HT1080 (cell line): Measurements from ENCODE around the gene SH3RF1. TPM values are rescaled to one million over a fixed set of nuclear protein-coding genes. Genes with fewer than 3 reads are reported as not detected.
"Not testable (repeated sequence)": the region's sequence is repeated elsewhere in the genome, so short reads cannot be mapped to it uniquely, and the experiment has no call there.

Experiments
- DNase-seq: peaks from one replicate; pipeline ENCODE4 v3.0.0-alpha.2; 2015; ENCODE audit warnings: low read depth
- polyA plus RNA-seq, 2 experiments: library from polyadenylated mRNA; depleted of rRNA; stranded (reverse); fragments of >200 nt; gene quantifications; 2 replicates each; pipeline ENCODE4 v1.2.3, GENCODE V29; 2015
- total RNA-seq: library from RNA; depleted of rRNA; stranded (reverse); fragments of >200 nt; shearing (Covaris generic); gene quantifications from 2 replicates; pipeline ENCODE4 v1.2.3, GENCODE V29; 2014; rRNA removed

The SH3RF1 gene
- total RNA-seq: 9.0 and 12.0 TPM in 2 replicates
- 15.4 and 16.7 TPM in 2 replicates for polyA plus RNA-seq (2015; cell fraction: cytosol; rRNA removed)
- polyA plus RNA-seq (2015; cell fraction: nucleus; rRNA removed): 9.2 and 12.8 TPM in 2 replicates

- DNase-seq: peak; percentile 87
Measured at GRCh38 chr4:169270810-169271691, at the start of gene SH3RF1. SH3RF1 (minus strand) TSS chr4:169270956; CDS start chr4:169269212, 1,744 bp downstream.

DNA sequence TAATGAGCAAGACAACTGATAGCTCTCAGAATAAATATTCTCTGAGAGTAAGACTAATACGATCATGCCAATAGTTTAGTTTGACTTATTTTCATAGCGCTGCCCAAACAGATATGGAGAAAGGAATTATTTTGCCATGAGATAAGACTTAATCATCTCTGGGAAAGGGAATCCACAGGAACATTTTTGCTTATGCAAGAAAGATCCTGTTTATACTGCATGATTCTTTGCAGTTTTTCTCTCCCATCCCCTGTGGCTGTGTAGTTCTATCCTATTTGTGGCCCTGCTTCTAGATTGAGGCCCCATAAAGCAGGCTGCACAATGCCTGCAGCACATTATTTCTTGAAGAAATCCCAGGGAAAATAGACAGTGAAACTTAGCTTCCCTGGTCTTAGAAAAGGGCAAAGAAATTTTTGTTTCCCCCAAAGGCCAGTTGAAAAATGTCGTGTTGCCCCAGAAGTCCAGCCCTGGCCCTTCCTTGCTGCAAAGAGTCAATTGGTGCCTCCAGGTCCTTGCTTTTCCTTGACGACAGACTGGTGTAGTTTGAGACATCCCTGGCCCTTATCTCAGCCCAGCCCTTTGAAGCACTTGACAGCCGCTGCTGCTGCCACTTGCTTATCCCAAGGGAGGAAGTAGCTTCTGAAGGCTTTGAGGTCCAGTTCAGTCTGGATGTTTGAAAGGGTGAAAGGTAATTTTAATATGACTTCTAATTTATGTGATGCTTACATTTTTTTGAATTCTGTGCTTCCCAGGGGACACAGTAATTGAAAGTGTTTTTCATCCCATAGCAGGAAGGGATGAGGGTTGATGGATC lies 45.0 kb upstream of the SH3RF1 start:
- DNase-seq: peak; percentile 17

- peak; percentile 72 for DNase-seq
Measured at GRCh38 chr4:169314906-169315305, 44.1 kb upstream of the SH3RF1 start.

- no peak for DNase-seq
Measured at GRCh38 chr4:169313732-169314131, 43.0 kb upstream of the SH3RF1 start.

DNA sequence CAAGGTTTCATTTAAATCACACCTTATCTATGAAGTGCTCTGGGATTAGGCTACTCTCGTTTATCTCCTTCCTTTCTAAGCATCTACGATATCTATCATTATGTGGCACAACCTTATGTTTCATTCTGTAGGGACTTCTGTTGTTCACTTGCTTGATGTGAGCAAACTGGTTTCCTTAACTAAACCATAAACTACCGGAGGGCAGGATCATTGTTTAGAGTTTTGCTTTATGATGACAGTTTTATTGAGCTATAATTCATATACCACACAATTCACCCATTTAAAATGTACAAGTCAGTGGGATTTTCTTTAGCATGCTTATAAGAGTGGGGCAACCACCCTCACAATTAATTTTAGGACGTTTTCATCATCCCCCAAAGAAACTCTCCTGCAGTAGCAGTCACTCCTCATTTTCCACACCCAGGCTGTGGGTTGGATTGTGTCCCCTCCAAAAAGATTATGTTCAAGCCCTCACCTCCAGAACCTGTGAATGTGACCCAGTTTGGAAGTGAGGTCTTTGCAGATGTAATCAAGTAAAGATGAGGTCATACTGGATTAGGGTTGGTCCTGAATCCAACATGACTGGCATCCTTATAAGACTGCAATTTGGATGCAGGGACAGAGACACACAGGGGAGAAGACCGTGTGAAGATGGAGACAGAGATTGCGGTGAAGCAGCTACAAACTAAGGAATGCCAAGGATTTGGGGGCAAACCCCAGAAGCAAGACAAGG lies 42.1 kb upstream of the SH3RF1 start:
- DNase-seq: no peak

- peak; percentile 56 for DNase-seq
Measured at GRCh38 chr4:169311643-169312365, 41.0 kb upstream of the SH3RF1 start.

GRCh38 chr4:169309326-169309967 lies 38.7 kb upstream of the SH3RF1 start:
- no peak for DNase-seq

GRCh38 chr4:169307576-169307975 lies 36.8 kb upstream of the SH3RF1 start:
- peak; percentile 4 for DNase-seq

- DNase-seq: no peak
Measured at GRCh38 chr4:169305651-169306050, 34.9 kb upstream of the SH3RF1 start.

DNA sequence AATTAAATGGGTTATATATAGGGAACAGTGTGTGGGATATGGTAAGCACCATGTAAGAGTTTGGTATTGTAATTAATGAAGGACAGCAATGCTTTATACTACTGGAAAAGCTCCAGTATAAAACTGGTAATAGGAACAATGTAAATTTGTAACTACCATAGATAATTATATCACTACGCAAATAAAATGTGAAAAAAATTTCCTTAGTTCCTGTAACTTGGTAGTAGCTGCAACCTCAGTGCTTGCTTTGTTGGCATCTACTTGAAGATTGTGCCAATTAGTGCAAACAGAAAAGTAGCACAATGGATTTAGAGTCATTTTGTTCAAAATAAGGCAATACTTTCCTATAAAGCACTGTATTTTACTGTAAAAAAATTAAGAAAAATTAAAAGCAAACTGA lies 34.4 kb upstream of the SH3RF1 start:
- no peak for DNase-seq

DNA sequence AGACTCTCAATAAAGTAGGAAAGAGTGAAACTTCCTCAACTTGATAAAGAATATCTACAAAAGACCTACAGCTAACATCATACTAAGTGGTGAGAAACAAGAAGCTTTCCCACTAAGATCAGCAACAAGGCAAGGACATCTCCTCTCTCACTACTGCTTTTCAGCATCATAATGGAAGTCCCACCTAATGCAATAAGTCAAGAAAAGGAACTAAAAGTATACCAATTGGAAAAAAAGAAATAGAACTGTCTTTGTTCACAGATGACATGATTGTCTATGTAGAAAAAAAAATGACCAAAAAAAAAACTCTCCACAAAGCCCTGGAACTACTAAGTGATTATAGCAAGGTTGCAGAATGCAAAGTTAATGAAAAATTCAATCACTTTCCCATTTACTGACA lies 25.1 kb upstream of the SH3RF1 start:
- DNase-seq: no peak

DNA sequence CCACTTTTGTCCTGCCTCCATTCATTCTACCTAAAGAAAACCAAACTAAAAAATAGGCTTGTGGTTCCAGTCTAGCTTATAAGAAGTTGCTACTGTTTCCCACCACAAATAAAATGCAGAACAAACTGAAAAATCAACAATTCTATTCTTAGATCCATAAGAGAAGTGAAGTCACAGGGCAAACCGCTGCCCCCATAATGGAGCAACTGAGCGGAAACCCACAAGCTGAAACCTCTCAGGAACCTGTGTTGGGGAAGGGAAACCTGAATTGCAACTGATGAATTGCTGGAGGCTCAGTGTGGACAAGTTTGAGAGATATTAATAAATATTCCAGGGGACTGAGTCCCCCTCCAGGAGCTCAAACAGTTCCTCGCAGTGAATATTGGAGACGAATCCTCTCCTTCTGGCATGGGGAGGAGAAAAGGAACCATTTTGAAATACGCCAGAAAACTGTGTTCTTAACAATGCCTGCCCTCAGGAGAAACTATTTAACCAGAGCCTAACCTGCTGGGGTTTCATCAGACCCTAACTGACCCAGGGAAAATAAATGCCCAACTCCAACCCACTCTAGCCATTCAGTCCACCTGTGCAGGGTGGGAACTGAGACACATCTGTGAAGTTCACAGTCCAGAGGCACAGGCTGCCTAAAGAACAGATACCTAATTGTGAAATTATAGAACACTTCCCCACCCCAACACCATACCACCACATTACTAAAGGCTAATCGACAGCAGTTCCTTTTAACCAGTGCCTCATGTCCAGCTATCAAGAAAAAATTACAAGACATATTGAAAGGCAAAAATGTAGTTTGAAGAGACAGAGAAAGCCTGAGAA lies 22.8 kb upstream of the SH3RF1 start:
- no peak for DNase-seq

- not testable (repeated sequence) for DNase-seq
Measured at GRCh38 chr4:169287983-169288382, 17.2 kb upstream of the SH3RF1 start.

GRCh38 chr4:169286562-169287301 lies 16.0 kb upstream of the SH3RF1 start:
- no peak for DNase-seq

DNA sequence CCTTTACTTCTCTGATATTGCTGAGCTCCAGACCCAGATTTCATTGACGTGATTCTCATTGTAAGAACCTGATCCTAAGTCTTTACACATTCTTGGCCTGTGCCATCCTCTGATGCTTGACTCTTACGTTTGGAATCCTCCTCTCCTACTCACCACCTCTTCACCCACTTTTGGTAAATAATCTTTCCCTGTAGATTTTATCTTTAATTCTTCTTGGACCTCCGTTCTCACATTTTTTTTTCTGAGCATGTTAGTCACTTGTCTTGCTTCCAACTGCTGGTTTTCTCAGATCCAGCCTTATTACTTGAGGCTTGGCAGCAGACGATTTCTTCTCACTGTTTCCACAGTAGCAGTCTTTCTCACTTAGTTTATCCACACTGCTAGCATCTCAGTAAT lies 12.4 kb upstream of the SH3RF1 start:
- peak; percentile 89 for DNase-seq

GRCh38 chr4:169282429-169283113 lies 11.8 kb upstream of the SH3RF1 start:
- peak; percentile 68 for DNase-seq

DNA sequence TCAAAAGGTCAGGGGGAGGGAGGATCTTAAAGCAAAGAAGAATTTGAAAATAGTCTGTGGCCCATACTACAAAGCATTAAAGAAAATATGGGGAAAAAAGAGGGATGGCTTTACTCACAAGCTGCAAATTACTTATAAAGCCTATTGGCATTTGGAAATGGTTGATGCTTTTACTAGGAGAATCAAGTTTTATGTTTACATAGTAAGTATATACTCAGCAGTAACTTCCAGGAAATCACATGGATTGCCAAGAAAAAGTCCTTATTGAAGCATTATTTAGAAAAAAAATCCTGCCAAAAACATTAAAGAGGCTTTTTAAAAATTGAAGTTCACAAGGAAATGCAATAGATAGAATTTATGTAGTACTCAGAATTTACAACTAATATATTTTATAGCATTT lies 8.4 kb upstream of the SH3RF1 start:
- DNase-seq: no peak

DNA sequence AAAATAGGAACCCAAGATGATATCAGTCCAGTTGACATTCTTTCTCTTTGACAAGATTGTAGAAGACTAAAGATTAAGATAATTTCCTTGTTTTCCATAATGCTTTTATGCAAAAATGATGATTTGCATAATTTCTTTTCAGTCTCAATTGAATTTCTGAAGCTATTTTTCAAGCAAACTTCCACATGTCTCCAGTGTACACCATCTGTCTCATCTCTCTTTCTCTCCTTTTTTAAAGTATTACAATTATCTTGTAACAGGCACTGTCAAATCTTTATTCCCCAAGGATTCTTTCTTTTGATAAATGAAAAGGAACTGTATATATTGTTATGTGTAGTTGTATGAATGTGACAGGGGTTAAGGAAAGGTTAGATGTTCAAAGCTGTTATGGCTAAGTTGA lies 7.9 kb upstream of the SH3RF1 start:
- no peak for DNase-seq
